Measurements from ENCODE around the gene TIMM50. TPM values are rescaled to one million over a fixed set of nuclear protein-coding genes. Genes with fewer than 3 reads are reported as not detected.

The TIMM50 gene
- total RNA-seq, 4 donors from 2014 or later, result 38.4 to 65.5 (median 55.4) TPM

DNA sequence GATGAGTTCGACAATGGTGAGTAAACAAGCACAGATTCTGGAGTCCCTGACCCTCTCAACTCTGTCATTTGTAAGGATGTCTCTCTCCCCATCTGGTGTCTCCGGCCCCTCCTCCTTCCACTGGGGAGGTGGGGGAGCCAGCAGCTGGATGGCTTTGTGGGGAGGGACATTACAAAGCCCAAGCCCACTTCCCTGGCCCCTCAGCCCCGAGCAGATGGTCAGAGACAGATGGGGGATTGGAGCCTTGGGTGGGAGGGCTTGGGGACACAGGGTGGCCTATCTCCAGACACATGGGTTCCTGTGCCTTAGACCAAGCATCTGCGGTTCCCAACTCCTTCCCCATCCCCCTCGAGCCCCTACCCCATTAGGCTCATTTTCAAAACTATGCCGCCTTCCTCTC, 2.5 kb downstream of the TIMM50 start:
- 71 to 82% methylated on average over 6 of the region's 6 CpGs for WGBS, 2 donors
- H3K4me1 ChIP-seq, result peaks cover 0 to 23% (median 15%) of the 10 kb centered on the region in 4 donors
- no peak for TF ChIP-seq POLR2A (IDR thresholded peaks at IDR 0.05)
- TF ChIP-seq, protein P1, sequence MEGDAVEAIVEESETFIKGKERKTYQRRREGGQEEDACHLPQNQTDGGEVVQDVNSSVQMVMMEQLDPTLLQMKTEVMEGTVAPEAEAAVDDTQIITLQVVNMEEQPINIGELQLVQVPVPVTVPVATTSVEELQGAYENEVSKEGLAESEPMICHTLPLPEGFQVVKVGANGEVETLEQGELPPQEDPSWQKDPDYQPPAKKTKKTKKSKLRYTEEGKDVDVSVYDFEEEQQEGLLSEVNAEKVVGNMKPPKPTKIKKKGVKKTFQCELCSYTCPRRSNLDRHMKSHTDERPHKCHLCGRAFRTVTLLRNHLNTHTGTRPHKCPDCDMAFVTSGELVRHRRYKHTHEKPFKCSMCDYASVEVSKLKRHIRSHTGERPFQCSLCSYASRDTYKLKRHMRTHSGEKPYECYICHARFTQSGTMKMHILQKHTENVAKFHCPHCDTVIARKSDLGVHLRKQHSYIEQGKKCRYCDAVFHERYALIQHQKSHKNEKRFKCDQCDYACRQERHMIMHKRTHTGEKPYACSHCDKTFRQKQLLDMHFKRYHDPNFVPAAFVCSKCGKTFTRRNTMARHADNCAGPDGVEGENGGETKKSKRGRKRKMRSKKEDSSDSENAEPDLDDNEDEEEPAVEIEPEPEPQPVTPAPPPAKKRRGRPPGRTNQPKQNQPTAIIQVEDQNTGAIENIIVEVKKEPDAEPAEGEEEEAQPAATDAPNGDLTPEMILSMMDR (IDR thresholded peaks at IDR 0.05), result no peak
- no peak for TF ChIP-seq EP300 (IDR thresholded peaks at IDR 0.05)
- H3K9me3 ChIP-seq, result no peaks in the 10 kb centered on the region
- DNase-seq (ENCODE audit: low spot score in 2 of 2), result no peak
- H3K4me3 ChIP-seq, result no peak overlapping the region
- no peaks in the 10 kb centered on the region for H3K27me3 ChIP-seq
- no peak overlapping the region for H3K27ac ChIP-seq
- H3K36me3 ChIP-seq, result peaks cover 3 to 56% (median 12%) of the 10 kb centered on the region in 3 donors

DNA sequence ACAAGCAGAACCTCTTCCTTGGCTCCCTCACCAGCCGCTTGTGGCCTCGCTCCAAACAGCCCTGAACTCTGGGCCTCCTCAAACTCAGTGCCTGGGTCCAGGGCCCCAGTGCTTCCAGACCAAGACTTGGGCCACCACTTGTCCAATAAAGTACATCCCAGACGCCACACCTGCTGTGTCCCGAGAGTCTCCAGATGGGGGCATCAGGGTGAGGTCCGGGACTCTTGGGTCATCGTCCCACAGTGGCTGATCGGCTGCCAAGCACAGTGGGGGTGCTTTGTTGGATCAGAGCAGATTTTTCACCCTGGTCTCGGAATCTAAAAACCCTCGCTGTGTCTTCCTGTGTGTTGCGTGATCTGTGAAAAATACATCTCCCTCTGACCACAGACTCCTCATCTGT, 9.1 kb downstream of the TIMM50 start:
- no peak overlapping the region for H3K4me3 ChIP-seq
- peaks cover 3 to 77% (median 29%) of the 10 kb centered on the region in 3 donors for H3K36me3 ChIP-seq
- TF ChIP-seq EP300 (IDR thresholded peaks at IDR 0.05), result no peak
- TF ChIP-seq, protein P1 (IDR thresholded peaks at IDR 0.05), result no peak
- no peak for TF ChIP-seq POLR2A (IDR thresholded peaks at IDR 0.05)
- no peaks in the 10 kb centered on the region for H3K4me1 ChIP-seq
- DNase-seq (ENCODE audit: low spot score in 2 of 2), result no peak
- 72 to 73% methylated on average over 10 of the region's 10 CpGs for WGBS, 2 donors
- no peaks in the 10 kb centered on the region for H3K27me3 ChIP-seq
- H3K9me3 ChIP-seq, result no peaks in the 10 kb centered on the region
- H3K27ac ChIP-seq, result no peak overlapping the region

DNA sequence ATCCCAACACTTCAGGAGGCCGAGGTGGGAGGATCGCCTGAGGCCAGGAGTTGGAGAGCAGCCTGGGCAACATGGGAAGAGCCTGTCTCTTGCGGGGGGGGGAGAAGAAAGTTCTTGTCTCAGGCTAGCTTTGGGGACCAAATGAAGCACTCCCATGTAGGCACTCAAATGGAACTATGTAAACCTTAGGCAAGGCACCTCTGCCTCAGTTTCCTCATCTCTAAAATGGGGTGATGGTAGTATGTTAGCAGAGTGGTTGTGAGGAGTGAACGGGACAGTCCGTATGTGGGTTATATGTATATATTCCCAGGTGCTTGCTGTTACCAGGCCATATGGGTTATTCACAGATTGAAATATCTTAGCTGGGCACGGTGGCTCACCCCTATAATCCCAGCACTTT, 11.6 kb downstream of the TIMM50 start:
- Histone ChIP-seq H3K9me3 (no peaks in the 10 kb centered on the region), H3K27me3 (peaks cover 0 to 17% of the 10 kb centered on the region in 2 donors), H3K27ac (no peak overlapping the region), H3K36me3 (peaks cover 0 to 52% (median 19%) of the 10 kb centered on the region in 3 donors), H3K4me1 (no peaks in the 10 kb centered on the region), H3K4me3 (no peak overlapping the region)
- WGBS, 2 donors, result 95 to 97% methylated on average over 6 of the region's 6 CpGs
- DNase-seq (ENCODE audit: low spot score in 2 of 2), result no peak
- TF ChIP-seq POLR2A (IDR thresholded peaks at IDR 0.05) (no peak), EP300 (IDR thresholded peaks at IDR 0.05) (no peak)
- TF ChIP-seq, protein P1 (IDR thresholded peaks at IDR 0.05), result no peak

DNA sequence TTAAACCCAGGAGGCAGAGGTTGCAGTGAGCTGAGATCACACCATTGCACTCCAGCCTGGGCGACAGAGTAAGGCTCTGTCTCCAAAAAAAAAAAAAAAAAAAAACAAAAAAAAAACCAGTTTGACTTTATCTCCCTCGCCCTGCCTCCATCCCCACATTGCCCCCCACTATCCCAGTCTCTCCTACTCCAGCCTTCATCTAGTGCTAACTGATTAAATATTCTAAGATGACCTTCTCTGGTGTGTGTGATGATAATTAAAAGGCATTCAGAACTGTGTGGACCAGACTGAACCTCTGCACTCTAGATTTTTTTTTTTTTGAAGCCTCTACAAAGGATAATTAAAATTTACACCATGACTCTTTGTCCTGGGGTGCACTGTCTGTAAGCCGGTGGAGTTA, 12.2 kb downstream of the TIMM50 start:
- H3K4me3 ChIP-seq, result no peak overlapping the region
- peaks cover 0 to 22% of the 10 kb centered on the region in 2 donors for H3K27me3 ChIP-seq
- H3K4me1 ChIP-seq, result peaks cover 0 to 3% (median under 1%) of the 10 kb centered on the region in 4 donors
- TF ChIP-seq EP300 (IDR thresholded peaks at IDR 0.05) (no peak), POLR2A (IDR thresholded peaks at IDR 0.05) (no peak)
- TF ChIP-seq, protein P1 (IDR thresholded peaks at IDR 0.05), result no peak
- 66 to 79% methylated on average over 3 of the region's 3 CpGs for WGBS, 2 donors
- DNase-seq (ENCODE audit: low spot score in 2 of 2), result no peak
- no peaks in the 10 kb centered on the region for H3K9me3 ChIP-seq
- no peak overlapping the region for H3K27ac ChIP-seq
- H3K36me3 ChIP-seq, result peaks cover 0 to 46% (median 19%) of the 10 kb centered on the region in 3 donors

DNA sequence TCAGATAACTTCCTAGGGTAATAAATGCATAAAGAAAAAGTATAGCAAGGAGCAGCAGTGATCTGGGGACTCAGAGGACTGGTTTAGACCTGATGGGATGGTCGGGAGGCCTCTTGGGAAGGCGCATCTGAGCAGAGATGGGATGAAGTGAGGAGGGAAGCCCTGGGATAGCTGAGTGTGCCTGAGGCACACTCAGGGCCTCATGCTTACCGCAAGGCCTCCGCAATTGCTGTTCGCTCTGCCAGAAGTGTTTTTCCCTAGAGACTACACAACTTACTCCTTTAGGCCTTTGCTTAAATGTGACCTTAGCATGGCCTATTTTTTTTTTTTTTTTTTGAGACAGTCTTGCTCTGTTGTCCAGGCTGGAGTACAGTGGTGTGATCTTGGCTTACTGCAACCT, 14.0 kb downstream of the TIMM50 start:
- no peaks in the 10 kb centered on the region for H3K9me3 ChIP-seq
- no peak for DNase-seq (ENCODE audit: low spot score in 2 of 2)
- H3K4me3 ChIP-seq, result no peak overlapping the region
- H3K27ac ChIP-seq, result no peak overlapping the region
- peaks cover 0 to 18% (median 10%) of the 10 kb centered on the region in 4 donors for H3K4me1 ChIP-seq
- TF ChIP-seq EP300 (IDR thresholded peaks at IDR 0.05) (no peak), POLR2A (IDR thresholded peaks at IDR 0.05) (no peak)
- TF ChIP-seq, protein P1 (IDR thresholded peaks at IDR 0.05), result no peak
- 57 to 67% methylated on average over 5 of the region's 5 CpGs for WGBS, 2 donors
- H3K36me3 ChIP-seq, result peaks cover 0 to 28% (median 5%) of the 10 kb centered on the region in 3 donors
- peaks cover 0 to 41% of the 10 kb centered on the region in 2 donors for H3K27me3 ChIP-seq

All from tibial nerve (tissue), 4 donors.